PC-3 (cell line): Measurements from ENCODE around the gene MRPL41.

ENCODE experiments used
- CTCF ChIP-seq: fragments of 300-600 bp; sonication (generic); conservative IDR thresholded peaks from 2 replicates; pipeline ENCODE4 v1.5.1; 2017; ENCODE audit warnings: antibody characterized with exemption, low read depth, mild to moderate bottlenecking, low read length
- EZH2 ChIP-seq: fragments of 300-600 bp; sonication (generic); IDR thresholded peaks from one replicate; pipeline ENCODE4 v1.6.1; 2017; ENCODE audit warnings: antibody characterized with exemption, mild to moderate bottlenecking, low read length; ENCODE audit not compliant: unreplicated experiment
- EZH2phosphoT487 ChIP-seq: fragments of 300-600 bp; sonication (generic); IDR thresholded peaks from 2 replicates; pipeline ENCODE4 v1.6.1; 2018; ENCODE audit warnings: mild to moderate bottlenecking, antibody characterized with exemption, low read length, borderline replicate concordance

DNA sequence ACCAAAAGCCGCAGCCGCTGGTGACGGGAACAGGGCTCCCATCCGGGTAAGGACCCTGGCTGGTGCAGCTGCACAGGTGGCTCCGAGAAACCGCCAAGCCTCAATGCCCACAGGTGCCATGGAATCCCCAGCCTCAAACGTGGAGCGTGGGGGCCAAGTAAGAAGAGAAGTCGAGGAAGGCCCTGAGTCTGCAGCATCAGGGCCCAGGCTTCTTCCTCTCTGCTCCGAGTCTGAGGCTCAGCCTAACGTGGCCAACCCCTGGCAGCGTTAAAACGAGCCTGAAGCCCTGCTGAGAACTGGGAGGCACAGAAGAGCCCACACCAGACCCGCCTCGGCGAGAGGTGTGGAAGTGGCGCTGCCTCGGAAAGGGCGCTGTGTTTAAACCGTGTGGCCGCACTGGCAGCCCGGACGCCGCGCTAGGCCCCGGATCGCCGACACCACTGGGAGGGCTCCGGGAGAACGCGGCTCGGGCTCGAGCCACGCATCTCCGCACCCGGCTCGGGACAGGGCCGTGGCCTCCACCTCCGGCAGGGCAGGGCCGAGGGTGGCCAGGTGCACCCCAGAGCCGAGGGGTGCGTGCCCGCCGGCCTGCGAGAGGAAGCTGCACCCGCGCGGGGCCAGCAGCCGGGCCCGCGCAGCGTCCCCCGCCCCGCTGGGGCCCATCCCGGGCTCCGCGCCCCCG is 37.9 kb downstream of the MRPL41 start:
- TF ChIP-seq CTCF, result no peak
- TF ChIP-seq EZH2phosphoT487, result no peak
- no peak for TF ChIP-seq EZH2
